IPS-20b (cell line): ENCODE measurements around the gene GEMIN5.

Experiments
- H3K27ac ChIP-seq: one replicate; pipeline ENCODE4 v1.5.1; 2013; ENCODE audit warnings: low read length
- H3K27me3 ChIP-seq: 2 replicates; pipeline ENCODE4 v1.6.1; 2013; ENCODE audit warnings: mild to moderate bottlenecking, low read length, inconsistent platforms; ENCODE audit not compliant: insufficient read depth
- H3K36me3 ChIP-seq: 2 replicates; pipeline ENCODE4 v1.6.1; 2013; ENCODE audit warnings: low read depth, mild to moderate bottlenecking, inconsistent platforms, low read length, moderate library complexity; ENCODE audit not compliant: insufficient read depth
- H3K4me1 ChIP-seq: 2 replicates; pipeline ENCODE4 v1.6.1; 2013; ENCODE audit warnings: mild to moderate bottlenecking, control low read depth, inconsistent platforms, low read length, moderate library complexity; ENCODE audit not compliant: insufficient read depth
- H3K4me3 ChIP-seq: 2 replicates; pipeline ENCODE4 v1.5.1; 2013; ENCODE audit warnings: mild to moderate bottlenecking, low read length, inconsistent platforms
- H3K9ac ChIP-seq: 2 replicates; pipeline ENCODE4 v1.6.1; 2013; ENCODE audit warnings: low read depth, mild to moderate bottlenecking, inconsistent platforms, low read length, moderate library complexity
- H3K9me3 ChIP-seq: 2 replicates; pipeline ENCODE4 v1.6.1; 2013; ENCODE audit warnings: mild to moderate bottlenecking, low read depth, low read length, inconsistent platforms; ENCODE audit not compliant: insufficient read depth

The GEMIN5 gene

DNA sequence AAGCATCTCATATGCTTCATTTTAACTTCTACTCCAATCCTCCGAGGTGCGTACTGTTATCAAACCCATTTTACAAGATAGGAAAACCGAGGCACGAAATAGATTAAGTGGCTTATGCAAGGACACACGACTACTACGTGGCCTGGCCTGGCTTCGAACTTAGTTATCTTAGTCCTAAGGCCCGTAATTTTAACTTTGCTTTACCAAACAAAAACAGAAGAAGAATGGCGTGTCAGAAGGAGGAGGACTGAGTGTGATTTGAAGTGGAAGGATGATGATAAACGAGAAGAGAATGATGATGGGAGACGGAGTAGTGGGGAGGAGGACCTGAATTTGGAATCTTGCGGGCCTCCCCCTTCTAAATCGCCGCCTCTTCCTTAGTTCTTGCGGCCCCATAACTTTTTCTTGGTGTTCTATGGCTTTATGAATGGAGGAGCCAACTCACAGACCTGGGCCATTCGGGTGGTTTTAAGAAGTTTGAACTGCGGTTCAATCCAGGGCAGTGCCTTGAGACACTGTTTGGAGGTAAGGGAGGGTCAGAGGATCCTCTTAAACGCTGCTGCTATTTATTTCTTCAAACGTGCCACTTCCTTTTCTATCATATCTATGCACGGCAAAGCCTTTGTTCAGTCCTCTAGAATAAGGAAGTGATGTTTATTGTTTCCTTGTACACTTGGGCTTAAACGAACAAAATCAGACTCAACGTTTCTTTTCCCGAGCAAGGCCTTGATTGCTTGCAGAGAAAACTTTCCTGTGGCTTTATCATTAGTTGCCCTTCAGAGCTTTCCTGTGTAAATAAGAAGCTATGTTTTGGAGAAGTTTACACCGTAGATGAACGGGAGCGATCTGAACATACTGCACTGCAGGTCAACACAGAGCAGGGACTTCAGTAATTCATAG, 78.8 kb downstream of the GEMIN5 start:
- Histone ChIP-seq H3K4me1 (peaks cover 11% of the 10 kb centered on the region; the same call in 1 of the 2 replicates), H3K27me3 (no peaks in the 10 kb centered on the region), H3K27ac (peak overlapping the region; percentile 94), H3K36me3 (peaks cover 19% of the 10 kb centered on the region), H3K4me3 (peak overlapping the region; percentile 85), H3K9ac (peak overlapping the region; percentile 84), H3K9me3 (no peaks in the 10 kb centered on the region)

DNA sequence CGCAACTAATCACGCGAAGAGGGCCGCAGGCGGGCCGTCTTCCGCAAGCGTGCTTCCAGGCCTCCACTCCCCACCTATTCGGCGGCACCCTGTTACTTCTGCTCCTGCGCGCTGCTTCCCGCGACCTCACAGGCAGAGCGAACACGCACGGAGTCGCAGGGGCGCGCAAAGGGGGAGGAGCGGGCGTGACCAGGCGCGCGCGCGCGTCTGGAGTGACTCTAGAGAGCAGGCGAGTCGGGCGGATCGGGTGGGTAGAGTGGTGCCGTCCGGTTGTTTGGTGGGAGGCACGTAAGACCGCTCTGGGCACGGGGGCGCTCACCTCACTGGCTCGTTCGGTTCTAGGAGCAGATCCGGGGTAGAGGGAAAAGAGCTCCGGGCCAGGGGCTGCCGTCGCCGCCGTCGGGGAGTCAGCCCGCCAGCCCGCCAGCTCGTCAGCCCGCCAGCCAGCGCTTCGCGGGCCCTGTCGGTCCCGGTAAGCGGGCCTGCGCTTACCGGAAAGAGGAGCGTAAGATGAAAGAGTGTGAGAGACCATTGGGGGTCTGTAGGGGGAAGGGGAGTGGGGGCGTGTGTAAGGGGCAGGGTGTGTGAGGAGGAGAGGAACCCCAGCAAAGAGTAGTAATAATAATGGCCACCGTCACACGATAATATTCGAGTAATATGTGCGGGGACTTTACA, 79.6 kb downstream of the GEMIN5 start, which contains the start of gene CNOT8:
Gene CNOT8, plus strand, starts transcription at position 331 of the 675 bp plus-strand sequence. CDS start 4,652 bp downstream, outside the sequence.
- peak within 1 kb of the TSS; percentile 85 for H3K4me3 ChIP-seq
- no peaks in the 10 kb centered on the region for H3K27me3 ChIP-seq
- H3K4me1 ChIP-seq, result peaks cover 11% of the 10 kb centered on the region; the same call in 1 of the 2 replicates
- peak within 1 kb of the TSS; percentile 94 for H3K27ac ChIP-seq
- no peaks in the 10 kb centered on the region for H3K9me3 ChIP-seq
- peak within 1 kb of the TSS; percentile 84 for H3K9ac ChIP-seq
- H3K36me3 ChIP-seq, result peaks cover 11% of the 10 kb centered on the region

DNA sequence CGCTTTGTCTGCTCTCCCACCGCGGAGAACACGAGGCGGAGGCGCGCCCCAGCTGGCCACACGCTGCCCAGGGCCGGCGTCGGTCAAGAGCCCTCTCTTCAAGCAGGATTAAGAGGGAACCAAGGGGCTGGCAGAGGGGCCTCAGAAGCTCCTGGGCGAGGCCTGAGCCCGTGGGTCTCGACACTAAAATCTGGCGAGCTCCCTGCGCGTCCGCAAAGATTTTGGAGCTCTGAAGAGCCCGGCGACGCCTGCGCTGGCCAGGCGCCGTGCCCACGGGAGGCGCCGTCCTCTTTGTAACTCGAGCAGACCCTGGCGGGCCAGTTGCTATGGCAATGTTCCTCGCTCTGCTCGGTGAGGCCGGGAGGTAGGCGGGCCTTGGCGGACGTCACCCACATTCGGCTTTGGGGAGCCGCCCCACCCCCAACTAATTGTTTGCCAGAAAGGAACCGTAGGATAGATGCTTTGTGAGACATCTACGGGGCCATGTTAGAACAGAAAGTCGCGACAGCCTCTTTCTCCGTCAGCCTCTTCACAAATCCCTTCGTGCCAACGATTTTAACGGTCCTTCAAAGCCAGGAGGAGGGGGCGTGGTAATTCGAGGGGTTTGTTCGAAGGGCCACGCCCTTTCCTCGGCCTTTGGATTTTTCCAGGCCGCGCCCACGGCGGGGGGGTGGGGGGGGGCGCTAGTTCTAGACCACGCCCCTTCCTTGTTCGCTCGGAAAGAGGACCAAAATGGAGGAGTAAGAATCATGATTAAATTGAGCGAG, 80.3 kb downstream of the GEMIN5 start:
- Histone ChIP-seq H3K9ac (peak overlapping the region; percentile 84), H3K27me3 (no peaks in the 10 kb centered on the region), H3K4me1 (peaks cover 11% of the 10 kb centered on the region; the same call in 1 of the 2 replicates), H3K27ac (peak overlapping the region; percentile 94), H3K36me3 (peaks cover 4% of the 10 kb centered on the region; the same call in 1 of the 2 replicates), H3K4me3 (peak overlapping the region; percentile 85), H3K9me3 (no peaks in the 10 kb centered on the region)

DNA sequence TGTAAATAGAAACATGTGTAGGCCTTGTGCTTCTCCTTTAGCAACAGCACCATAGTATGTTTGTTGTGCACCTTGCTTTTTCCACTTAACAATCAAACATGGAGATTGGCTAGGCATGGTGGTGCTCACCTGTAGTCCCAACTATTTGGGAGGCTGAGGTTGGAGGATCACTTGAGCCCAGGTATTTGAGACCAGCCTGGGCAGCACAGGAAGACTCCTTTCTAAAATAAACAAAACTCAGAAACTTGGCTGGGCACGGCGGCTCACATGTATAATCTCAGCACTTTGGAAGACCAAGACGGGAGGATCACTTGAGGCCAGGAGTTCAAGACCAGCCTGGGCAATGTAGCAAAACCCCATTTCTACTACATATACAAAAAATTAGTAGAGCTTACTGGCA, 86.7 kb downstream of the GEMIN5 start:
- Histone ChIP-seq H3K9me3 (no peaks in the 10 kb centered on the region), H3K4me1 (peaks cover 16% of the 10 kb centered on the region; the same call in 1 of the 2 replicates), H3K4me3 (no peak overlapping the region), H3K27ac (peak overlapping the region; percentile 1), H3K27me3 (no peaks in the 10 kb centered on the region), H3K9ac (peak overlapping the region; percentile 83; the same call in 1 of the 2 replicates), H3K36me3 (no peaks in the 10 kb centered on the region)

DNA sequence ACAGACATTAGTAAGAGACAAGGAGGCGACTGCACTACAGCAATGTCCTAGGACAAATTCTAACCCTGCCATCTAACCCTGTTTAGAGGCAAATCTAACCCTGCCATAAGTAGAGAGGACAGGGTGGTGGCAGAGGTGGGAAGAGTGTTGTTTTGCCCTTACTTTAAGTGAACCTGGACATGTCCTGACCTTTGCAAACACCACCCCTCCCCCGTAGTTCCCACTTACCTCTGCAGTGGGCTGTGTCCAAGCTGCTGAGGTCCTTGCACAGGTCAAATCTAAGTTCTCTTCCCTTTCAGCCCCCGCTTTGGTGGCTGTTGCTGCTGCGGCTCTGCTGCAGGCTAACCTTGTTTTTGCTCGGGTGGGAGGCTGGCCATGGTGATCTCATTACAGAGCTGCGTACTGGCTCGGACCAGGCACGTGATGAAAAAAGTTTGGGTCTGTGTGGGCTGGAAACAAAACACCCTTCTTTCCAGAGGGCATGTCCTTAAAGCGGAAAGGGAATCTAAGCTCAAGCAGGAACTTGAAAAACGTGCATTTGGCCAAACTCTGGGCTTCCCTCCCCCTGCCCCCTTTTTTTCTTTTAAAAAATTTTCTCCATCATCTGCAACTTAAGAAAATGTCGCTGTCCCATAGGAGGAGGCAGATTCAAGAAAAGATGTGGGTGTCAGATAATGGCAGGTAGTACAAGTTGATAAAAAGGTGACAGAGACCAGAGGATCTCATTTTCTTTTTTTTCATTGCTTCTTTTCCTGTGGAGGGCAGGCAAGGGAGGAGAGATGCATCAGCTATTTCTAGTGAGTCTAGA, 87.6 kb downstream of the GEMIN5 start, which contains the start of gene FAXDC2:
Gene FAXDC2, minus strand, starts transcription at position 349 of the 808 bp plus-strand sequence. CDS start 12,425 bp downstream, outside the sequence.
- Histone ChIP-seq H3K4me3 (peak within 1 kb of the TSS; percentile 79), H3K9ac (peak within 1 kb of the TSS; percentile 83), H3K9me3 (no peaks in the 10 kb centered on the region), H3K4me1 (peaks cover 16% of the 10 kb centered on the region; the same call in 1 of the 2 replicates), H3K27me3 (no peaks in the 10 kb centered on the region), H3K27ac (peak within 1 kb of the TSS; percentile 68), H3K36me3 (no peaks in the 10 kb centered on the region)

DNA sequence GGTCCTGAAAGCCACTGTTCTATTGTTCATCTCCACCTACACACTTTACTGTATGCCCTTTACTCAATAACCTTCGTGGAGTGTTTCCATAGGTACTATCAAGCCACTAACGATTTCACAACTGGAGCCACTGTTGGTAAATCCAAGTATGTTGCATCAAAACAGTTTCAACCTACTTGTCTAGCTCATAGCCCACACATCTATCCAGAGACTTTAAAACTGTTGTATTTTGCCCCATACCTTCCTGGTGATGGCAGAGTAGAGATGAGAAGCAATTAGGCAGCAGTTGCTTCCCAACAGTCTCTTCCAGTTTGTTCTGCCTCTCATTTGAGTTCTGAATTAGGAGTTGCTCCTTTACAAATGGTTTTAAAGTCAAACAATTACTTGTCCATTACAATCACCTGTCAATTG, 88.2 kb downstream of the GEMIN5 start:
- Histone ChIP-seq H3K27ac (peak overlapping the region; percentile 68), H3K36me3 (no peaks in the 10 kb centered on the region), H3K4me1 (peaks cover 16% of the 10 kb centered on the region), H3K27me3 (no peaks in the 10 kb centered on the region), H3K4me3 (peak overlapping the region; percentile 79), H3K9ac (peak overlapping the region; percentile 83; the same call in 1 of the 2 replicates), H3K9me3 (no peaks in the 10 kb centered on the region)

DNA sequence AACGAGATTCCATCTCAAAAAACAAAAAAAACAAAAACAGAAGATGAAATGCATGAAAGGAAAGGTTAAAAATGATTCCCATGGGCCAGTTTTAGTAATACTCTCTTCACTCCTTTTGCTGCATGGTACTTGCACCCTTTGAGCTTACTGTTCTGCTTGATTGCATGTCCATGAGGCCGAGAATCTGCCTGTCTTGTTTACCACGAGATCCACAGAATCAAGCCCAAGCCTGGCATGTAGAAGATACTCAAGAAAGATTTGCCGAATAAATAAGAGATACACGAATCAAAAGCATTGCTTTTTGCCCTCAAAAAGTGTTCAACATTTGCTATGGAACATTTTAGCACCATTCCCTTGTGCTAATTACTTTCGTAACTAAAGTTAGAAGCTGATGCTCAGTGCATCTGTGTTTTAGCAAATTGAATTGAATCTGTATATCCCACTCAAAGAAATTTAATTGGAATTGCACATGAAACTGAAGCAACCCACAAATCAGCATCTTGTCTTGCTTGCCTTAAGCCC, 88.7 kb downstream of the GEMIN5 start:
- H3K9ac ChIP-seq, result peak overlapping the region; percentile 83; the same call in 1 of the 2 replicates
- no peak overlapping the region for H3K27ac ChIP-seq
- H3K4me3 ChIP-seq, result peak overlapping the region; percentile 79
- no peaks in the 10 kb centered on the region for H3K9me3 ChIP-seq
- peaks cover 16% of the 10 kb centered on the region for H3K4me1 ChIP-seq
- H3K36me3 ChIP-seq, result no peaks in the 10 kb centered on the region
- H3K27me3 ChIP-seq, result no peaks in the 10 kb centered on the region

DNA sequence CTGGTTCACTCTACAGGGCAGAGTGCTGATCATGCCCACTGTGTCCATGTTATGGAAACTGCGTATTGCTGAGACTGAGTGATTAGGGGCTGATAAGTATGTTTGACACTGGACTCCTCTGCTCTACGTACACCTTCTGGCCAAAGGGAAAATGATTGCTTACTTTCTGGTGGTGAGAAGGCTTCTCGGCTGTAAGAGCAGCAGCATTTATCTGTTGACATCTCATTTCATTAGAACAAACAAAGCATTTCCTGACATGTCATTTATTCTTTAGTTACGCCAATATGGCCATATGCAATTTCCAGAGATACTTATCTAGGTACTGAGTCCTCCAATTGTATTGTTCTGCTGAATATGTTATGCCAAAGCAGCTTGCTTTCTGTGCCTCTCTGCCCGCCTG, 93.2 kb downstream of the GEMIN5 start:
- no peaks in the 10 kb centered on the region for H3K36me3 ChIP-seq
- no peak overlapping the region for H3K27ac ChIP-seq
- H3K9ac ChIP-seq, result no peak overlapping the region
- H3K4me1 ChIP-seq, result peaks cover 4% of the 10 kb centered on the region
- no peaks in the 10 kb centered on the region for H3K27me3 ChIP-seq
- no peak overlapping the region for H3K4me3 ChIP-seq
- H3K9me3 ChIP-seq, result no peaks in the 10 kb centered on the region

DNA sequence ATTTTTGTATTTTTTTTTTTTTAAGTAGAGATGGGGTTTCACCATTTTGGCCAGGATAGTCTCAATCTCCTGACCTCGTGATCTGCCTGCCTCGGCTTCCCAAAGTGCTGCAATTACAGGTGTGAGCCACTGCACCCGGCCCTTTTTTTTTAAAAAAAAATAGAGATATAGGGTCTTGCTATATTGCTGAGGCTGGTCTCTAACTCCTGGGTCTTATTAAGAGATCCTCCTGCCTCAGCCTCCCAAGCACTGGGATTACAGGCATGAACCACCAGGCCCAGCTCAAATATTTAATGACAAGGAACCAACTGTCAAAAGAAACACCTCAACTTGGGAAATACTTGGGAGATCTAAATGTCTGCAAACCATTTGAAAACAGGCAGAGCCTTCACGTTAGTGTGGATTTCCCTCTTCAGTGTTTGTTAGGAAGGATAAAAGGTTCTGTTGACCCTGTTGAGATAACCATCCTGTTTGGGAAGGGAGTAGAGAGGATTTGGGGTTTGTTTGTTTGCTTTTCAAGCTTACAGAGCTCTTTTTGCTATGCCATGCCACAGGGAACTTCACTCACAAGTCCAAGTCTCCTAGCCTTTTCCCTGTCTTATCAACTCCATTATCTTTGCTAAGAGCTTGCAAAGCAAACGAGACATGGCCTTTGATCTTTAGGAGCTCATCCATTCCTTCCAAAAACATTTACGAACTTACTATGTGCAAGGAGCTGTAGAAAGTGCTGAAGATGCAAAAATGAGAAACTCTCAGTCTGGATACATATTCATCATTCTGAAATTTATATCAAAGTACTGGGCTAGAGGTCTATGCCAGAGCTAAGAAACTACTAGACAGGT, 95.1 kb downstream of the GEMIN5 start:
- no peak overlapping the region for H3K9ac ChIP-seq
- H3K4me3 ChIP-seq, result no peak overlapping the region
- H3K27ac ChIP-seq, result no peak overlapping the region
- no peaks in the 10 kb centered on the region; the same call in 1 of the 2 replicates for H3K36me3 ChIP-seq
- no peaks in the 10 kb centered on the region for H3K27me3 ChIP-seq
- no peaks in the 10 kb centered on the region; the same call in 1 of the 2 replicates for H3K4me1 ChIP-seq
- H3K9me3 ChIP-seq, result no peaks in the 10 kb centered on the region

DNA sequence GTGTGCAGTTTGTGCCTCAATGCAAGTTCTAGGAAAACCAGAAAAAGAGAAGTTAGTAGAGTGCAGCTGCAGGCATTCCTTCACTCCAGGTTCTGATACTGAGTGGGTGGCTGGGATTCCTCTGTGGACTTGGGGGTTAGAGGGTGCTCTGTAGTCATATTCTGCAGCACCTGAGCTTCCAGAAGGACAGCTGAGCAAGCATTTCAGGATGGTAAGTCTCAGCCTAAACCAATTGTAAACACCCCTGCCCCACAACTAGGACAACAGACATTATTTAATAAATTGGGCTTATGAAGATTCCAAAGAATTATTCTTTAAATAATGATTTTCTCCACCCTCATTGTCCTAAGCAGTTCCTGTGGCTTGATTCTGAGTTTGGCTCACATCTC, 96.7 kb downstream of the GEMIN5 start:
- no peaks in the 10 kb centered on the region; the same call in 1 of the 2 replicates for H3K4me1 ChIP-seq

More for the DNA sequence above, 96.7 kb downstream of the GEMIN5 start:
- H3K27ac ChIP-seq, result no peak overlapping the region
- H3K4me3 ChIP-seq, result no peak overlapping the region
- H3K36me3 ChIP-seq, result no peaks in the 10 kb centered on the region; the same call in none of the 2 replicates
- H3K9me3 ChIP-seq, result no peaks in the 10 kb centered on the region
- H3K27me3 ChIP-seq, result no peaks in the 10 kb centered on the region
- no peak overlapping the region for H3K9ac ChIP-seq
